ENCODE data around the gene UNC13A. TPM values are rescaled to one million over a fixed set of nuclear protein-coding genes. Genes with fewer than 3 reads are reported as not detected.

Gene UNC13A
- total and polyA plus RNA-seq, 2 donors (not counting 1 experiment from before 2014, with no cell fraction given): under 0.01 to 0.28 TPM

DNA sequence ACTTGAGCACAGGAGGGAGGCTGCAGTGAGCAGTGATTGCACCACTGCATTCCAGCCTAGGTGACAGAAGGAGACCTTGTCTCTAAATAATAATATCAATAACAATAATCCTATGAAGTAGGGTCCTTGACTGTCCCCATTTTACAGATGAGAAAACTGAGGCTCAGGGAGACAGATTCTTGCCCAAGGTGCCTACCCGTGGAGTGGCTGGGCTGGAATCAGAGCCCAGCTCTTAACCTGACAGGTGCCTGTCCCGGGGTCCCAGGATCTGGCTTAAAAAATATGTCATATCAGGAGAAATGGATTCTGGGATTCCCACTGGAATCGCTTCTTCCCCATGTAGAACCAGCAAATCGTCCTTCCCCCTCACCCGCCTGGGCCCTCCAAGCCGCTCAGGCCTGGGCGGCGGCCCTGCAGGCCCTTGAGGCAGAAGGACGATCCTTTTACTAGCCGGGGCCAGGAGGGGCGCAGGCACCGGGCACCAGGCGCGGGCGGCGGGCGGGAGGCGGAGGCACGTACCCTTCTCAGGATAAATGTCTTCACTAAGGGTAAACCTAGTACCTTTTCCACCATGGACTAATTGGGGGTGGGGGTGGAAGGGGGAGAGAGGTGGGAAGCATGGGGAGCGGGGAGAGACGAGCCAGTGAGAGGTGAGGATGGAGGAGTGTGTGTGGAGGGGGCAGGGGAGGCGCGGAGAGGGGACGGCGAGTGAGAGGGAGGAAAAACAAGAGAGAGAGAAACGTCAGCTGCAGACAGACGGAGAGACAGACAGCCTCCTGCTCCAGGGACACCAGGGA, 72.1 kb downstream of the UNC13A start:
- no peaks in the 10 kb centered on the region for H3K36me3 ChIP-seq (ENCODE audit: control insufficient read depth, insufficient read depth, low read length)
- no peak overlapping the region for H3K4me2 ChIP-seq (ENCODE audit: extremely low read depth, insufficient read depth, low read length)
- no peaks in the 10 kb centered on the region for H4K20me1 ChIP-seq (ENCODE audit: control insufficient read depth, extremely low read depth, insufficient read depth, low read length)
- no peaks in the 10 kb centered on the region for H3K4me1 ChIP-seq (ENCODE audit: control insufficient read depth, extremely low read depth, insufficient read depth, low read length)
- TF ChIP-seq EZH2 (IDR thresholded peaks at IDR 0.05; ENCODE audit: low read length, missing control alignments): no peak
- TF ChIP-seq CTCF (conservative IDR thresholded peaks at IDR 0.05 in 1 of 2, IDR thresholded peaks at IDR 0.05 in 1 of 2; ENCODE audit: low read depth in 1 of 2, low read length in 2 of 2): no peak
- no peak overlapping the region for H3K4me3 ChIP-seq (replicated peaks in 1 of 4; ENCODE audit: control extremely low read depth in 1 of 4, insufficient read depth in 1 of 4, low read depth in 3 of 4, low read length in 4 of 4)
- peak overlapping the region; percentile 7 for H3K9ac ChIP-seq (ENCODE audit: insufficient read depth, low read length)
- no peaks in the 10 kb centered on the region for H3K9me3 ChIP-seq (ENCODE audit: control insufficient read depth, insufficient read depth, low read depth, low read length)
- no peaks in the 10 kb centered on the region for H3K79me2 ChIP-seq (ENCODE audit: control insufficient read depth, insufficient read depth, low read length)
- no peak for DNase-seq (ENCODE audit: low read depth in 2 of 2)
- H3K27ac ChIP-seq (ENCODE audit: insufficient read depth, low read length): no peak overlapping the region
- H3K27me3 ChIP-seq (ENCODE audit: control insufficient read depth, insufficient read depth, low read length): no peaks in the 10 kb centered on the region
- no peak overlapping the region for H2AFZ ChIP-seq (ENCODE audit: low read length)

DNA sequence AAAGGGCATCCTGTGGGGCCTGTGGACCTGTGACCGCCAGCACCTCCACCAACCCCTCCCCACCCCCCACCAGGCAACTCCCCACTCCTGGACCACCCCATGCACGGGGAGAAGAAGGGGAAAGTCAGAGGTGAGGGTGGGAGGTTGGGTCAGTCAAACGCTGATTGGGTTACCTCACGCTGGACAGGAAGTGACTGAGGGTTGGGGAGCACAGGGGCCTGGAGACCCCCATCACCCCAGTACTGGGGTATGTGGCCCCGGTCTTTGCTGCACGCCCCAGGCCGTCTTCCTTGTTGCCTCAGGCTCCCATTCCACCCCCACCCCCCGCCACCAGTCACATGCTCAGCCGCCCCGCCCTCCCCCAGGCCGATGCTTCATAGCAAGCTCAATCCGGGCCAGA, 73.7 kb downstream of the UNC13A start:
- Histone ChIP-seq H2AFZ (ENCODE audit: low read length) (no peak overlapping the region), H3K36me3 (ENCODE audit: control insufficient read depth, insufficient read depth, low read length) (no peaks in the 10 kb centered on the region), H3K79me2 (ENCODE audit: control insufficient read depth, insufficient read depth, low read length) (no peaks in the 10 kb centered on the region), H3K9ac (ENCODE audit: insufficient read depth, low read length) (no peak overlapping the region), H3K27me3 (ENCODE audit: control insufficient read depth, insufficient read depth, low read length) (no peaks in the 10 kb centered on the region), H3K4me2 (ENCODE audit: extremely low read depth, insufficient read depth, low read length) (no peak overlapping the region), H3K4me3 (replicated peaks in 1 of 4; ENCODE audit: control extremely low read depth in 1 of 4, insufficient read depth in 1 of 4, low read depth in 3 of 4, low read length in 4 of 4) (no peak overlapping the region), H3K27ac (ENCODE audit: insufficient read depth, low read length) (no peak overlapping the region), H3K9me3 (ENCODE audit: control insufficient read depth, insufficient read depth, low read depth, low read length) (no peaks in the 10 kb centered on the region), H4K20me1 (ENCODE audit: control insufficient read depth, extremely low read depth, insufficient read depth, low read length) (no peaks in the 10 kb centered on the region), H3K4me1 (ENCODE audit: control insufficient read depth, extremely low read depth, insufficient read depth, low read length) (no peaks in the 10 kb centered on the region)
- TF ChIP-seq EZH2 (IDR thresholded peaks at IDR 0.05; ENCODE audit: low read length, missing control alignments) (no peak), CTCF (conservative IDR thresholded peaks at IDR 0.05 in 1 of 2, IDR thresholded peaks at IDR 0.05 in 1 of 2; ENCODE audit: low read depth in 1 of 2, low read length in 2 of 2) (no peak)
- DNase-seq (ENCODE audit: low read depth in 2 of 2): no peak

GRCh38 chr19:17611462-17612244, 76.5 kb downstream of the UNC13A start:
- no peak overlapping the region for H2AFZ ChIP-seq (ENCODE audit: low read length)
- H3K27ac ChIP-seq (ENCODE audit: insufficient read depth, low read length): no peak overlapping the region
- no peaks in the 10 kb centered on the region for H3K36me3 ChIP-seq (ENCODE audit: control insufficient read depth, insufficient read depth, low read length)
- no peak overlapping the region for H3K9ac ChIP-seq (ENCODE audit: insufficient read depth, low read length)
- H3K79me2 ChIP-seq (ENCODE audit: control insufficient read depth, insufficient read depth, low read length): no peaks in the 10 kb centered on the region
- H3K4me2 ChIP-seq (ENCODE audit: extremely low read depth, insufficient read depth, low read length): no peak overlapping the region
- H3K4me3 ChIP-seq (replicated peaks in 1 of 4; ENCODE audit: control extremely low read depth in 1 of 4, insufficient read depth in 1 of 4, low read depth in 3 of 4, low read length in 4 of 4): no peak overlapping the region
- TF ChIP-seq CTCF (conservative IDR thresholded peaks at IDR 0.05 in 1 of 2, IDR thresholded peaks at IDR 0.05 in 1 of 2; ENCODE audit: low read depth in 1 of 2, low read length in 2 of 2) (no peak), EZH2 (IDR thresholded peaks at IDR 0.05; ENCODE audit: low read length, missing control alignments) (no peak)
- no peaks in the 10 kb centered on the region for H4K20me1 ChIP-seq (ENCODE audit: control insufficient read depth, extremely low read depth, insufficient read depth, low read length)
- H3K4me1 ChIP-seq (ENCODE audit: control insufficient read depth, extremely low read depth, insufficient read depth, low read length): no peaks in the 10 kb centered on the region
- no peaks in the 10 kb centered on the region for H3K9me3 ChIP-seq (ENCODE audit: control insufficient read depth, insufficient read depth, low read depth, low read length)
- no peak for DNase-seq (ENCODE audit: low read depth in 2 of 2)
- H3K27me3 ChIP-seq (ENCODE audit: control insufficient read depth, insufficient read depth, low read length): no peaks in the 10 kb centered on the region

Measured in fibroblast of lung (primary cell).